HepG2 (cell line): Measurements from ENCODE around the gene SEPTIN11. TPM values are rescaled to one million over a fixed set of nuclear protein-coding genes. Genes with fewer than 3 reads are reported as not detected.

Source experiments
- ASH2L ChIP-seq: fragments of 300-600, 200-600 bp; sonication (generic); IDR thresholded peaks from 2 replicates; pipeline ENCODE4 v1.7.0; 2017; ENCODE audit warnings: low read depth, mild to moderate bottlenecking, moderate library complexity, mixed read lengths, low read length; ENCODE audit not compliant: insufficient read length
- CCAR2 ChIP-seq: fragments of 200-400 bp; formaldehyde crosslinking; optimal IDR thresholded peaks from 2 replicates; pipeline ENCODE3; 2018; ENCODE audit warnings: low read depth, mild to moderate bottlenecking, low read length, moderate library complexity
- ELF3 ChIP-seq: IDR thresholded peaks from 2 replicates; pipeline ENCODE4 v1.6.1; 2016; ENCODE audit warnings: missing genetic modification reagents, missing compliant biosample characterization
- EP300 ChIP-seq, 3 experiments: sonication (generic) in 1 of 3; formaldehyde crosslinking in 1 of 3; IDR thresholded peaks; 2 replicates each; pipeline versions ENCODE4 v1.5.1 to v1.6.1; 2011 to 2020; ENCODE audit warnings: low read depth in 2 of 3, low read length in 2 of 3, borderline replicate concordance in 1 of 3, improper control_type of control experiment in 1 of 3, mild to moderate bottlenecking in 1 of 3, missing genetic modification reagents in 1 of 3, moderate library complexity in 1 of 3
- GLI4 ChIP-seq: sonication (generic); formaldehyde crosslinking; IDR thresholded peaks from 2 replicates; pipeline ENCODE4 v1.5.1; 2020; ENCODE audit warnings: missing genetic modification reagents, mild to moderate bottlenecking, moderate library complexity, borderline replicate concordance
- GMEB1 ChIP-seq: sonication (generic); formaldehyde crosslinking; IDR thresholded peaks from 2 replicates; pipeline ENCODE4 v1.5.1; 2020; ENCODE audit warnings: missing genetic modification reagents, mild to moderate bottlenecking, borderline replicate concordance
- HNF4A ChIP-seq: sonication (generic); formaldehyde crosslinking; IDR thresholded peaks from 2 replicates; pipeline ENCODE4 v1.4.0; 2020; ENCODE audit warnings: missing genetic modification reagents
- IKZF1 ChIP-seq: fragments of 450-650 bp; IDR thresholded peaks from 2 replicates; pipeline ENCODE4 v1.7.1; 2016
- TBP ChIP-seq: sonication (generic); formaldehyde crosslinking; IDR thresholded peaks from 2 replicates; pipeline ENCODE4 v1.5.0; 2020; ENCODE audit warnings: missing genetic modification reagents
- TFAP4 ChIP-seq: sonication (generic); IDR thresholded peaks from 2 replicates; pipeline ENCODE4 v1.6.1; 2016; ENCODE audit warnings: low read depth, borderline replicate concordance
- TFDP1 ChIP-seq: IDR thresholded peaks from 2 replicates; pipeline ENCODE4 v1.6.1; 2016; ENCODE audit warnings: missing compliant biosample characterization, missing genetic modification reagents, borderline replicate concordance
- TRIM22 ChIP-seq: fragments of 450-650 bp; IDR thresholded peaks from 2 replicates; pipeline ENCODE4 v1.6.1; 2017
- ZBTB1 ChIP-seq: sonication (generic); formaldehyde crosslinking; IDR thresholded peaks from 2 replicates; pipeline ENCODE4 v1.4.0; 2020; ENCODE audit warnings: missing genetic modification reagents, borderline replicate concordance
- ZFY ChIP-seq: sonication (generic); formaldehyde crosslinking; IDR thresholded peaks from 2 replicates; pipeline ENCODE4 v1.4.0; 2020; ENCODE audit warnings: missing genetic modification reagents
- ZNF260 ChIP-seq: sonication (generic); formaldehyde crosslinking; IDR thresholded peaks from 2 replicates; pipeline ENCODE4 v1.4.0; 2020; ENCODE audit warnings: missing genetic modification reagents, low read depth, mild to moderate bottlenecking, borderline replicate concordance
- ZNF350 ChIP-seq: sonication (generic); formaldehyde crosslinking; IDR thresholded peaks from 2 replicates; pipeline ENCODE4 v1.4.0; 2020; ENCODE audit warnings: mild to moderate bottlenecking, low read depth, missing genetic modification reagents, borderline replicate concordance
- ZNF431 ChIP-seq: sonication (generic); formaldehyde crosslinking; IDR thresholded peaks from 2 replicates; pipeline ENCODE4 v1.9.0; 2022; ENCODE audit warnings: missing genetic modification reagents, low read depth, mild to moderate bottlenecking, borderline replicate concordance
- ZNF513 ChIP-seq: sonication (generic); formaldehyde crosslinking; conservative IDR thresholded peaks from 2 replicates; pipeline ENCODE4 v1.5.0; 2020; ENCODE audit warnings: missing genetic modification reagents
- ZNF530 ChIP-seq: sonication (generic); formaldehyde crosslinking; IDR thresholded peaks from 2 replicates; pipeline ENCODE4 v1.5.0; 2020; ENCODE audit warnings: low read depth, mild to moderate bottlenecking, missing genetic modification reagents
- ZNF788 ChIP-seq: sonication (generic); formaldehyde crosslinking; IDR thresholded peaks from 2 replicates; pipeline ENCODE4 v1.5.0; 2020; ENCODE audit warnings: mild to moderate bottlenecking, missing genetic modification reagents, borderline replicate concordance
- ZSCAN20 ChIP-seq: sonication (generic); formaldehyde crosslinking; IDR thresholded peaks from 2 replicates; pipeline ENCODE4 v1.4.0; 2020; ENCODE audit warnings: missing genetic modification reagents, mild to moderate bottlenecking, borderline replicate concordance
- polyA plus RNA-seq, 8 experiments: library from polyadenylated mRNA; depleted of rRNA in 3 of 8; stranded (reverse) in 7 of 8; unstranded in 1 of 8; fragments of >200 nt; fragmentation: Illumina TruSeq in 4 of 8; extraction: Trizol in 4 of 8; gene quantifications; 2 replicates each; pipeline versions ENCODE4 v1.2.1 to v1.2.3, GENCODE V29; 2011 to 2016; ENCODE audit warnings: low read depth in 4 of 8, missing spikeins in 1 of 8, mixed read lengths in 1 of 8; ENCODE audit not compliant: insufficient read depth in 1 of 8
- total RNA-seq, 5 experiments: library from RNA; depleted of rRNA; stranded (reverse); fragments of >200 nt; fragmentation: Illumina TruSeq; extraction: Trizol; gene quantifications; 2 replicates each; pipeline ENCODE4 v1.2.3, GENCODE V29; 2016; ENCODE audit warnings: low read depth in 1 of 5

Gene SEPTIN11
- total and polyA plus RNA-seq, 2 of the 13 experiments (the other 11 are each of a cell fraction or from before 2014, with no cell fraction given), result 28.9 to 47.3 TPM

GRCh38 chr4:76949276-76950051 lies at the start of gene SEPTIN11 (continued):
- TF ChIP-seq EP300 (IDR thresholded peaks at IDR 0.05; ENCODE audit: low read depth in 2 of 2, low read length in 2 of 2) (0 out of 4 replicates have a peak, but pooled peaks of 1 of the 2 experiments have one; percentile 16), EP300 (CRISPR knock-in tag; IDR thresholded peaks at IDR 0.05; ENCODE audit: borderline replicate concordance) (peak; percentile 28; the same call in 1 of the 2 replicates), CCAR2 (no peak), GMEB1 (CRISPR knock-in tag) (peak; percentile 60; the same call in 1 of the 2 replicates), ZNF350 (peak; percentile 23; the same call in 1 of the 2 replicates), TFDP1 (CRISPR knock-in tag) (peak; percentile 71), ELF3 (CRISPR knock-in tag) (peak; percentile 71), ZSCAN20 (CRISPR knock-in tag) (0 out of 2 replicates have a peak, but pooled peaks have one; percentile 31), ZFY (CRISPR knock-in tag) (peak; percentile 78), ZNF788 (peak; percentile 36; the same call in 1 of the 2 replicates), ZBTB1 (CRISPR knock-in tag) (no peak), GLI4 (CRISPR knock-in tag) (no peak), ZNF260 (CRISPR knock-in tag) (no peak), ZNF513 (no peak), ZNF530 (CRISPR knock-in tag) (0 out of 2 replicates have a peak, but pooled peaks have one; percentile 31), TBP (CRISPR knock-in tag) (no peak), ZNF431 (CRISPR knock-in tag) (peak; percentile 48; the same call in 1 of the 2 replicates), HNF4A (CRISPR knock-in tag) (no peak), IKZF1 (no peak), ASH2L (peak; percentile 66), TRIM22 (no peak), TFAP4 (peak; percentile 36; the same call in 1 of the 2 replicates)
